KOPT-K1 (cell line): Measurements from ENCODE around the gene TWF2.
A peak's percentile ranks its signal among the peaks of the same experiment; 100 is the strongest.

ENCODE experiments used
- H3K27ac ChIP-seq: fragments of 200-600 bp; sonication (generic); 2 replicates; pipeline ENCODE4 v1.5.1; 2016; ENCODE audit warnings: antibody characterized with exemption, mild to moderate bottlenecking, low read depth, low read length; ENCODE audit not compliant: poor library complexity, severe bottlenecking
- H3K36me3 ChIP-seq: fragments of 200-600 bp; sonication (generic); 2 replicates; pipeline ENCODE4 v1.5.1; 2017; ENCODE audit warnings: antibody characterized with exemption, mild to moderate bottlenecking, low read length, moderate library complexity; ENCODE audit not compliant: insufficient read depth
- H3K9me3 ChIP-seq: fragments of 200-600 bp; sonication (generic); 2 replicates; pipeline ENCODE4 v1.5.1; 2017; ENCODE audit warnings: antibody characterized with exemption, low read length, mild to moderate bottlenecking; ENCODE audit not compliant: insufficient read depth, poor library complexity, severe bottlenecking

TWF2 gene

GRCh38 chr3:52225452-52226228, 13.3 kb downstream of the TWF2 start, which contains the start of gene TLR9:
Gene TLR9, minus strand, starts transcription at chr3:52225645. Its CDS starts 116 bp downstream, at chr3:52225529.
- Histone ChIP-seq H3K9me3 (no peaks in the 10 kb centered on the region), H3K36me3 (peaks cover 48% of the 10 kb centered on the region), H3K27ac (peak within 1 kb of the TSS; percentile 90)

DNA sequence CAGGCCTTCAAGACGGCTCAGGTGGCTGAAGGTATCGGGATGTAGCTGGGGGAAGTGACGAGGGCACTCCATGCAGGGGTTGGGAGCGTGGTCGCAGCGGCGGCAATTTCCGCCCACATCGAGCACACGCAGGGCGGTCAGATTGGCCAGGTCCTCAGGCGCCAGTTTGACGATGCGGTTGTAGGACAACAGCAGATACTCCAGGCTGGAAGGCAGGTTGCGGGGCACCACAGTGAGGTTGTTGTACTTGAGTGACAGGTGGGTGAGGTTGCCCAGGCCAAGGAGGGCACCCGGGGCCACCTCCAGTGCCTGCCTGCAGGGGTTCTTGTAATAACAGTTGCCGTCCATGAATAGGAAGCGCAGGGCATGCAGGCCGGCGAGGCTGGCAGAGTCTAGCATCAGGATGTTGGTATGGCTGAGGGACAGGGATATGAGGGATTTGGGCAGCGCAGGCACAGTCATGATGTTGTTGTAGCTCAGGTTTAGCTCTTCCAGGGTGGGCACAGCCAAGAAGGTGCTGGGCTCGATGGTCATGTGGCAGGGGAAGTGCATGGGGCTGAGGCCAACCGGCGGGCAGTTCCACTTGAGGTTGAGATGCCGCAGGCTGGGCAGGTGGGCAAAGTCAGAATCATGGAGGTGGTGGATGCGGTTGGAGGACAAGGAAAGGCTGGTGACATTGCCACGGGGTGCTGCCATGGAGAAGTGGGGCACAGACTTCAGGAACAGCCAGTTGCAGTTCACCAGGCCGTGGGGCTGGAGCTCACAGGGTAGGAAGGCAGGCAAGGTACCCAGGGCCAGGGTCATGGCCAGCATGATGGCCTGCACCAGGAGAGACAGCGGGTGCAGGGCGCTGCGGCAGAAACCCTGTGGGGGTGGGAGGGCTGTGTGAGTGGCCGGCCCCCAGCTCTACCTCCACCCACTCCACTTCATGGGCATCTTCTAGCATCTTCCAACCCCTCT, 15.2 kb downstream of the TWF2 start:
- peak overlapping the region; percentile 90 for H3K27ac ChIP-seq
- H3K36me3 ChIP-seq: peaks cover 30% of the 10 kb centered on the region
- no peaks in the 10 kb centered on the region for H3K9me3 ChIP-seq

DNA sequence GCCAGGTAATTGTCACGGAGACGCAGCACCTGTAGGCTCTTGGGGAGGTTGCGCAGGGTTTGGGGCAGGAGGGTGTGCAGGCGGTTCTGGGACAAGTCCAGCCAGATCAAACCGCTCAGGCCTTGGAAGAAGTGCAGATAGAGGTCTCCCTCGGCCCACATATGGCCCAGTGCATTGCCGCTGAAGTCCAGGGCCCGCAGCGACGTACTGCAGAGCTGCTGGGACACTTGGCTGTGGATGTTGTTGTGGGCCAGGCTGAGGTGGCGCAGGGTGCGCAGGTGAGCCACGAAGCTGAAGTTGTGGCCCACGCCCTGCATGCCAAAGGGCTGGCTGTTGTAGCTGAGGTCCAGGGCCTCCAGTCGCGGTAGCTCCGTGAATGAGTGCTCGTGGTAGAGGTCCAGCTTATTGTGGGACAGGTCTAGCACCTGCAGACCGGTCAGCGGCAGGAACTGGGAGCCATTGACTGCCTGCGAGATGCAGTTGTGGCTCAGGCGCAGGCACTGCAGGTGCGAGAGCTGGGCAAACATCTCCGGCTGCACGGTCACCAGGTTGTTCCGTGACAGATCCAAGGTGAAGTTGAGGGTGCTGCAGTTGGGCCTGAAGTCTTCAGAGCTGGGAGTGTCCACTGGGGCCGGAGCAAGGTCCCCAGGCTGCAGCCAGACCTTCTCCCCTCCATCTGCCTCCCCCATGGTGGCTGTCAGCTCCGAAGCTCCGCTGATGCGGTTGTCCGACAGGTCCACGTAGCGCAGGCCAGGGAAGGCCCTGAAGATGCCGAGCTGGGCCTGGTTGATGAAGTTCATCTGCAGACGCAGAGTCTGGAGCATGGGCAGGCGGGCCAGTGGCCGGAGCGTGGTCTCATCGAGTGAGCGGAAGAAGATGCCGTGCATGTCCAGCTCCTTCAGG, 16.4 kb downstream of the TWF2 start:
- peak overlapping the region; percentile 90 for H3K27ac ChIP-seq
- no peaks in the 10 kb centered on the region for H3K9me3 ChIP-seq
- H3K36me3 ChIP-seq: peaks cover 19% of the 10 kb centered on the region; the same call in 1 of the 2 replicates

- peaks cover 18% of the 10 kb centered on the region; the same call in 1 of the 2 replicates for H3K36me3 ChIP-seq
- H3K27ac ChIP-seq: peak overlapping the region; percentile 90
- H3K9me3 ChIP-seq: no peaks in the 10 kb centered on the region
These were observed 17.2 kb downstream of the TWF2 start for GRCh38 chr3:52221563-52222318.

- Histone ChIP-seq H3K9me3 (no peaks in the 10 kb centered on the region), H3K36me3 (peaks cover 18% of the 10 kb centered on the region; the same call in 1 of the 2 replicates), H3K27ac (peak overlapping the region; percentile 90)
These were observed 17.8 kb downstream of the TWF2 start for GRCh38 chr3:52221141-52221562.

GRCh38 chr3:52220380-52221026, 18.5 kb downstream of the TWF2 start:
- H3K36me3 ChIP-seq: peaks cover 24% of the 10 kb centered on the region; the same call in 1 of the 2 replicates
- H3K27ac ChIP-seq: peak overlapping the region; percentile 90
- H3K9me3 ChIP-seq: no peaks in the 10 kb centered on the region

- H3K36me3 ChIP-seq: peaks cover 38% of the 10 kb centered on the region
- no peaks in the 10 kb centered on the region for H3K9me3 ChIP-seq
- H3K27ac ChIP-seq: peak overlapping the region; percentile 54
These were observed 19.9 kb downstream of the TWF2 start for GRCh38 chr3:52218937-52219650.

DNA sequence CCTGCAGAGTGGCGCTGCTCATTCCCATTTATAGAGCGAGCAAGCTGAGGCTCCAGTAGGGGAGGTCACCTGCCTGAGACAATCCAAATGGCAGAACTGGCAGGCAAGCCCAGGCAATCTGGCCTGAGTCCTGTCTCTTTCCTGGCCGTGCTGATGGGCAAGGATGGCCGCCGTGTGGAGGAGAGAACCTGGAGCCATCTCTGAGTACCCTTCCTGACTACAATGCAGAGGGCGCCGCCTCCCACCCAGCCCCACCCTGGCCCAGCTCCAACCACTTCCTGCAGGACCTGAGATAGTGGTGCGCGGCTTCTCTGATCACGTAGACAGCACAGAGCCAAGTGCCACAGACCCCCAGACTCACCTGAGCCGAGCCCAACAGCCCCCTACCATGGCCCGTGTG, 20.5 kb downstream of the TWF2 start:
- Histone ChIP-seq H3K9me3 (no peaks in the 10 kb centered on the region), H3K36me3 (peaks cover 44% of the 10 kb centered on the region), H3K27ac (peak overlapping the region; percentile 54)

GRCh38 chr3:52218026-52218425, 20.9 kb downstream of the TWF2 start:
- H3K27ac ChIP-seq: peak overlapping the region; percentile 54

DNA sequence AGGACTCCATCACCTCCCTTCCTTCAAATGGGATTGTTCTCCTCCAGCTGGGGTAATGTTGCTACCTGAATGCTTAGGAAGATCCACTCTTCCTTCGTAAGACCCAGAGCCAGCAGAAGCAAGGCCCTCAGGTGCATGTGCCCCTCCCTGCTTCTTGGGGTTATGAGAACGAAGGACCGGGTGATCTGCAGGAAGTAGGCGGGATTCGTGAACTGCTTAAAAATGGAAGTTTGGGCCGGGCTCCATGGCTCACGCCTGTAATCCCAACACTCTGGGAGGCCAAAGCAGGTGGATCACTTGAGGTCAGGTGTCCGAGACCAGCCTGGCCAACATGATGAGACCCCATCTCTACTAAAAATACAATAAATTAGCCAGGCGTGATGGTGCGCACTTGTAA, 21.6 kb downstream of the TWF2 start:
- H3K27ac ChIP-seq: peak overlapping the region; percentile 54
- H3K36me3 ChIP-seq: peaks cover 46% of the 10 kb centered on the region
- no peaks in the 10 kb centered on the region for H3K9me3 ChIP-seq

More at GRCh38 chr3:52218026-52218425, 20.9 kb downstream of the TWF2 start:
- no peaks in the 10 kb centered on the region for H3K9me3 ChIP-seq
- H3K36me3 ChIP-seq: peaks cover 46% of the 10 kb centered on the region

DNA sequence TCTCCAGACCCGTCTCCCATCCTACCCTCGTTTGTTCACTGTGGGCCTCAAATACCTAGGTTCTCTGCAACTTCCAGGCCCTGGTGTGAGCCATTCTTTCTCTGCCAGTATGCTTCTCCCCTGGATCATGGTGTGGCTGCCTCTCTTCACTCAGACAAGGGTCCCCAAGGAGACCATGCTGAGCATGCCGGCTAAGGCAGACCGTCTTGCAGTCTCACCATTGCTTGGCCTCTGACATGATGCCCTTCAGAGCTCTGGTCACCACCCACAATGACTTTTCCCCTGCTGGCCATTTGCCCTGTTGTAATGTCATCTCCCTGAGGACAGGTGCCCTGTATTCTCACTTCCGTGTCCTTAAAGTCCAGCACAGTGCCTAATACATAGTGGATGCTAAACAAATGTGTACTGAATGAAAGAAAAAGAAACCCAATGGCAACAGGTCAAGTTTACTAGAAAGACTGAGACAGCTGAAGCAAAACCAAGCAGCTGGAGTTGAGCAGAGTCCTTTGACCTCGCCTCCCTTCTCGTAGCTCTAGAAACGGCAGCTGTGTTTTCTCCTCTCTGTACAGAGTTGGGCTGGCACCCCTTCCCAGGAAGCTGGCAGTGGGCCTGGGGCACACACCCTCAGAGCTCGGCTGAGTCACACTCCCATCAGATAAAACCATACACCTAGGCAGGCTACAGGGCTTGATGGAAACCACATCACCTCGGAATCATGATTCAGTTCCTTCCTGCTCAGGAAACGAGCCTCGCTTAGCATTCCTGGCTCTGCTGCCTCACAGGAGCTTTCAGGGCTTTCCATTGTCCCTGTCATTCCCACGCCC, 22.2 kb downstream of the TWF2 start:
- peak overlapping the region; percentile 54 for H3K27ac ChIP-seq
- peaks cover 52% of the 10 kb centered on the region for H3K36me3 ChIP-seq
- H3K9me3 ChIP-seq: no peaks in the 10 kb centered on the region

DNA sequence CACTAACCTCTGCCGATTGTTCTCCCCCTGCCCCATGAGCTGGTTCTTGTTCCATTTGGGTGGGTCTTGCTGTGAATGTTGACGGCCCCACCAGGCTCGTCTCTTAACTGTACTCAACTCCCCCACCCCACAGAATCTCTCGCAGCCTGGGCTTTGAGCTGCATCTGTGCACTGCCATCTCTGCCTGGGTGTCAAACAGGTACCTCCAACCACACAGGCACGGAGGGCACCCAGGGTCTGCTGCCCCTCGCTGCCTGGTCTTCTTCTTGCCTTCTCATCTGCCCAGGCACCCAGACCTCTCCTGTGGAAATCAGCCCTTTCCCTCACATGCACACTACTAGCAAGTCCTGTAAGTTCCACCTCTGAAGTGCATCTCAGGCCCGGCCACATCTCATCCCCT, 23.6 kb downstream of the TWF2 start:
- H3K27ac ChIP-seq: no peak overlapping the region
- no peaks in the 10 kb centered on the region for H3K9me3 ChIP-seq
- peaks cover 57% of the 10 kb centered on the region for H3K36me3 ChIP-seq
